Measurements from ENCODE around the gene PGM2.

Gene PGM2

GRCh38 chr4:37795581-37796195 lies 30.8 kb upstream of the PGM2 start:
- no peaks in the 10 kb centered on the region for H3K79me2 ChIP-seq (ENCODE audit: insufficient read depth, low read length)
- H2AFZ ChIP-seq (ENCODE audit: low read length) = no peak overlapping the region
- no peaks in the 10 kb centered on the region for H3K9me3 ChIP-seq (ENCODE audit: low read length)
- H3K4me3 ChIP-seq (ENCODE audit: low read depth, low read length, poor library complexity, severe bottlenecking) = no peak overlapping the region
- H3K4me1 ChIP-seq (ENCODE audit: insufficient read depth, low read length, severe bottlenecking) = no peaks in the 10 kb centered on the region
- no peak overlapping the region for H3K4me2 ChIP-seq (ENCODE audit: low read length)
- no peak for TF ChIP-seq EZH2 (IDR thresholded peaks at IDR 0.05; ENCODE audit: borderline replicate concordance, low read length)
- TF ChIP-seq CTCF (IDR thresholded peaks at IDR 0.05; ENCODE audit: low read length) = no peak
- no peaks in the 10 kb centered on the region for H3K36me3 ChIP-seq (ENCODE audit: insufficient read depth, low read length)
- no peaks in the 10 kb centered on the region for H3K9me2 ChIP-seq (ENCODE audit: low read depth, low read length)
- H3K27me3 ChIP-seq (ENCODE audit: insufficient read depth, low read length) = 0 out of 2 replicates have a peak, but pooled peaks cover 3% of the 10 kb centered on the region
- H3K9ac ChIP-seq (ENCODE audit: low read length) = no peak overlapping the region
- H3K27ac ChIP-seq (ENCODE audit: low read depth, low read length, poor library complexity, severe bottlenecking) = no peak overlapping the region
- no peaks in the 10 kb centered on the region for H4K20me1 ChIP-seq (ENCODE audit: insufficient read depth, low read length)
- H3F3A ChIP-seq (ENCODE audit: insufficient read depth, low read length) = no peaks in the 10 kb centered on the region

GRCh38 chr4:37797374-37797773 lies 29.1 kb upstream of the PGM2 start:
- no peaks in the 10 kb centered on the region for H3K4me1 ChIP-seq (ENCODE audit: insufficient read depth, low read length, severe bottlenecking)
- H3K4me2 ChIP-seq (ENCODE audit: low read length) = no peak overlapping the region
- no peak overlapping the region for H3K27ac ChIP-seq (ENCODE audit: low read depth, low read length, poor library complexity, severe bottlenecking)
- H3K36me3 ChIP-seq (ENCODE audit: insufficient read depth, low read length) = no peaks in the 10 kb centered on the region
- H3K4me3 ChIP-seq (ENCODE audit: low read depth, low read length, poor library complexity, severe bottlenecking) = no peak overlapping the region
- H3K9ac ChIP-seq (ENCODE audit: low read length) = no peak overlapping the region
- no peaks in the 10 kb centered on the region for H3K79me2 ChIP-seq (ENCODE audit: insufficient read depth, low read length)
- no peaks in the 10 kb centered on the region for H3F3A ChIP-seq (ENCODE audit: insufficient read depth, low read length)
- no peaks in the 10 kb centered on the region for H3K9me3 ChIP-seq (ENCODE audit: low read length)
- H3K27me3 ChIP-seq (ENCODE audit: insufficient read depth, low read length) = 0 out of 2 replicates have a peak, but pooled peaks cover 3% of the 10 kb centered on the region
- no peaks in the 10 kb centered on the region for H3K9me2 ChIP-seq (ENCODE audit: low read depth, low read length)
- TF ChIP-seq EZH2 (IDR thresholded peaks at IDR 0.05; ENCODE audit: borderline replicate concordance, low read length) (no peak), CTCF (IDR thresholded peaks at IDR 0.05; ENCODE audit: low read length) (no peak)
- H4K20me1 ChIP-seq (ENCODE audit: insufficient read depth, low read length) = no peaks in the 10 kb centered on the region
- H2AFZ ChIP-seq (ENCODE audit: low read length) = no peak overlapping the region

GRCh38 chr4:37797923-37798322 lies 28.6 kb upstream of the PGM2 start:
- Histone ChIP-seq H3F3A (ENCODE audit: insufficient read depth, low read length) (no peaks in the 10 kb centered on the region), H3K27me3 (ENCODE audit: insufficient read depth, low read length) (0 out of 2 replicates have a peak, but pooled peaks cover 3% of the 10 kb centered on the region), H3K4me1 (ENCODE audit: insufficient read depth, low read length, severe bottlenecking) (no peaks in the 10 kb centered on the region), H3K27ac (ENCODE audit: low read depth, low read length, poor library complexity, severe bottlenecking) (no peak overlapping the region), H3K79me2 (ENCODE audit: insufficient read depth, low read length) (no peaks in the 10 kb centered on the region), H3K4me3 (ENCODE audit: low read depth, low read length, poor library complexity, severe bottlenecking) (no peak overlapping the region), H3K9ac (ENCODE audit: low read length) (no peak overlapping the region), H4K20me1 (ENCODE audit: insufficient read depth, low read length) (no peaks in the 10 kb centered on the region), H3K9me3 (ENCODE audit: low read length) (no peaks in the 10 kb centered on the region), H2AFZ (ENCODE audit: low read length) (no peak overlapping the region), H3K36me3 (ENCODE audit: insufficient read depth, low read length) (no peaks in the 10 kb centered on the region), H3K9me2 (ENCODE audit: low read depth, low read length) (no peaks in the 10 kb centered on the region), H3K4me2 (ENCODE audit: low read length) (no peak overlapping the region)
- TF ChIP-seq EZH2 (IDR thresholded peaks at IDR 0.05; ENCODE audit: borderline replicate concordance, low read length) (no peak), CTCF (IDR thresholded peaks at IDR 0.05; ENCODE audit: low read length) (no peak)

Data from OCI-LY1 (cell line).